ENCODE data around the gene MAD1L1.

- no peak for TF ChIP-seq POLR2AphosphoS5 (IDR thresholded peaks at IDR 0.05; ENCODE audit: low read depth, low read length)
- TF ChIP-seq POLR2A (IDR thresholded peaks at IDR 0.05; ENCODE audit: low read depth, low read length), result no peak
Measured at GRCh38 chr7:1861799-1862458, 370.8 kb downstream of the MAD1L1 start.
